Measurements from ENCODE around the gene DEDD. TPM values are rescaled to one million over a fixed set of nuclear protein-coding genes. Genes with fewer than 3 reads are reported as not detected.

DEDD gene
- polyA plus RNA-seq, 2 of the 4 experiments (the other 2 are of a cell fraction), result 25.3 to 38.4 TPM

DNA sequence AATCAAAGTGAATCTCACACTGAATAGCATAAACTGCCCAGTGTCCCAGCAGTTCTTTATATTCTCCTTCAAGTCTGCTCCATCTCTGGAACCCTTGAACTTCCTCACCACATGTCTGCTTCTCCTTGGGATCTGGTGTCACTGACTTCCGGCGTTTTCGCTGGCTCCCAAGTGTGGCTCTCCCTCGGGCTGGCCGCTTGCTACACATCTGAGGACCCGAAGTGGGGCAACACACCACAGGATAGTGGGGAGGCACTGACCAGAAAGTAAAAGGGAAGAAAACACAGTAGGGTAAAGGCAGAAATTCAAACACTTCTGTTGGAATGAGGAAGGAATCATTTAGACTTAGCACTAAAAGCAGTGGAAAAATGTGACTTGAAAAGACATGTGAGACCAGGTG is 9.5 kb downstream of the DEDD start:
- CTCF ChIA-PET, result interaction anchor here (0.9 to 1.2 kb wide), 2 partner anchors 12 to 25 kb away, joined by 3 read pairs; partner anchors contain the start of gene KLHDC9
- no peak overlapping the region for H3K4me2 ChIP-seq
- no peak overlapping the region for H3K27ac ChIP-seq
- POLR2A ChIA-PET, result interaction anchor here (1.5 kb wide), 1 partner anchor 9 kb away, joined by 3 read pairs; the partner anchor contains the start of gene DEDD
- no peak overlapping the region for H3K4me3 ChIP-seq
- TF ChIP-seq ESRRA (IDR thresholded peaks at IDR 0.05; ENCODE audit: borderline replicate concordance, low read length) (no peak), JUNB (IDR thresholded peaks at IDR 0.05) (no peak), HMGXB4 (CRISPR knock-in tag; IDR thresholded peaks at IDR 0.05; ENCODE audit: borderline replicate concordance) (no peak), SREBF2 (IDR thresholded peaks at IDR 0.05) (no peak), KDM1A (IDR thresholded peaks at IDR 0.05; ENCODE audit: low read depth) (no peak)
- H3K4me1 ChIP-seq, result peaks cover 16% of the 10 kb centered on the region
- FAIRE-seq (no peak), ATAC-seq (no peak), DNase-seq (ENCODE audit: low read depth in 1 of 2, low spot score in 1 of 2) (no peak)
- no peaks in the 10 kb centered on the region for H3K9me3 ChIP-seq
- WGBS (ENCODE audit: missing lambda C conversion rate), result 92% methylated on average over 6 of the region's 6 CpGs

GRCh38 chr1:161121834-161122233 is 10.6 kb downstream of the DEDD start:
- ChIA-PET CTCF (interaction anchor here (1.0 to 1.3 kb wide), 4 partner anchors 13 to 253 kb away, joined by 3 to 6 read pairs (median 3); no protein-coding TSS in a partner anchor), POLR2A (interaction anchor here (2.0 kb wide), 1 partner anchor 11 kb away, joined by 10 read pairs; the partner anchor contains the start of gene DEDD)
- H3K9me3 ChIP-seq, result no peaks in the 10 kb centered on the region

More at GRCh38 chr1:161121834-161122233, 10.6 kb downstream of the DEDD start:
- ATAC-seq, result no peak
- WGBS (ENCODE audit: missing lambda C conversion rate), result 83% methylated on average over 4 of the region's 4 CpGs
- no peak for FAIRE-seq
- TF ChIP-seq GATA3 (IDR thresholded peaks at IDR 0.05; ENCODE audit: borderline replicate concordance) (no peak), RAD21 (conservative IDR thresholded peaks at IDR 0.05 in 1 of 2, IDR thresholded peaks at IDR 0.05 in 1 of 2) (no peak), KDM5A (IDR thresholded peaks at IDR 0.05) (no peak), PHF8 (IDR thresholded peaks at IDR 0.05; ENCODE audit: borderline replicate concordance, low read depth) (no peak), BHLHE40 (IDR thresholded peaks at IDR 0.05; ENCODE audit: low read depth, low read length) (no peak), RCOR1 (IDR thresholded peaks at IDR 0.05; ENCODE audit: low read depth, low read length) (no peak), EP300 (IDR thresholded peaks at IDR 0.05) (no peak), CBX2 (IDR thresholded peaks at IDR 0.05; ENCODE audit: borderline replicate concordance, low read depth) (no peak), HDAC2 (IDR thresholded peaks at IDR 0.05) (no peak), POLR2A (IDR thresholded peaks at IDR 0.05; ENCODE audit: low read length) (no peak), REST (IDR thresholded peaks at IDR 0.05) (no peak), USF2 (IDR thresholded peaks at IDR 0.05) (no peak), ATOH8 (CRISPR knock-in tag; IDR thresholded peaks at IDR 0.05; ENCODE audit: low read depth) (no peak), HMGXB4 (CRISPR knock-in tag; IDR thresholded peaks at IDR 0.05; ENCODE audit: borderline replicate concordance) (no peak)
- TF ChIP-seq, protein P1, sequence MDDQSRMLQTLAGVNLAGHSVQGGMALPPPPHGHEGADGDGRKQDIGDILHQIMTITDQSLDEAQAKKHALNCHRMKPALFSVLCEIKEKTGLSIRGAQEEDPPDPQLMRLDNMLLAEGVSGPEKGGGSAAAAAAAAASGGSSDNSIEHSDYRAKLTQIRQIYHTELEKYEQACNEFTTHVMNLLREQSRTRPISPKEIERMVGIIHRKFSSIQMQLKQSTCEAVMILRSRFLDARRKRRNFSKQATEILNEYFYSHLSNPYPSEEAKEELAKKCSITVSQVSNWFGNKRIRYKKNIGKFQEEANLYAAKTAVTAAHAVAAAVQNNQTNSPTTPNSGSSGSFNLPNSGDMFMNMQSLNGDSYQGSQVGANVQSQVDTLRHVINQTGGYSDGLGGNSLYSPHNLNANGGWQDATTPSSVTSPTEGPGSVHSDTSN (IDR thresholded peaks at IDR 0.05), result no peak
- H3K4me2 ChIP-seq, result no peak overlapping the region
- no peak overlapping the region for H3K4me3 ChIP-seq
- H3K27ac ChIP-seq, result no peak overlapping the region
- H3K4me1 ChIP-seq, result peaks cover 17% of the 10 kb centered on the region
- no peak for DNase-seq (ENCODE audit: low read depth in 1 of 2, low spot score in 1 of 2)

Measured in A549 (cell line).